Osteocyte (in vitro differentiated cells): ENCODE measurements around the gene LCLAT1. TPM values are rescaled to one million over a fixed set of nuclear protein-coding genes. Genes with fewer than 3 reads are reported as not detected.
"Not testable (repeated sequence)": the region's sequence is repeated elsewhere in the genome, so short reads cannot be mapped to it uniquely, and the experiment has no call there.

Experiments
- DNase-seq: peaks from one replicate; pipeline ENCODE4 v3.0.0; 2021; ENCODE audit warnings: mixed read lengths; ENCODE audit not compliant: unreplicated experiment; ENCODE audit errors: extremely low spot score
- H3K27ac Mint-ChIP-seq: one replicate; pipeline ENCODE4 v1.8.0; 2021; ENCODE audit warnings: mild to moderate bottlenecking, mixed read lengths; ENCODE audit not compliant: unreplicated experiment
- H3K27me3 Mint-ChIP-seq: one replicate; pipeline ENCODE4 v1.8.0; 2021; ENCODE audit warnings: mixed read lengths; ENCODE audit not compliant: unreplicated experiment
- H3K36me3 Mint-ChIP-seq: one replicate; pipeline ENCODE4 v1.8.0; 2021; ENCODE audit warnings: mixed read lengths; ENCODE audit not compliant: unreplicated experiment
- H3K4me1 Mint-ChIP-seq: one replicate; pipeline ENCODE4 v1.8.0; 2021; ENCODE audit warnings: mixed read lengths; ENCODE audit not compliant: unreplicated experiment
- H3K4me3 Mint-ChIP-seq: one replicate; pipeline ENCODE4 v1.8.0; 2021; ENCODE audit warnings: mild to moderate bottlenecking, moderate library complexity, mixed read lengths; ENCODE audit not compliant: unreplicated experiment
- H3K9me3 Mint-ChIP-seq: one replicate; pipeline ENCODE4 v1.8.0; 2021; ENCODE audit warnings: mixed read lengths; ENCODE audit not compliant: unreplicated experiment
- CTCF ChIP-seq: fragments of 200-600 bp; sonication (generic); IDR thresholded peaks from 2 replicates; pipeline ENCODE4 v1.5.0; 2021; ENCODE audit warnings: antibody characterized with exemption, mild to moderate bottlenecking, moderate library complexity
- total RNA-seq: library from RNA; stranded (reverse); gene quantifications from 2 replicates; pipeline ENCODE4 v1.2.1, GENCODE V29; 2021

The LCLAT1 gene
- total RNA-seq, 1 donor from 2014 or later = 13.6 TPM

GRCh38 chr2:30493440-30493839 lies 46.4 kb downstream of the LCLAT1 start:
- Mint-ChIP-seq H3K9me3 (peaks cover 6% of the 10 kb centered on the region), H3K27ac (no peak overlapping the region), H3K4me3 (no peak overlapping the region), H3K36me3 (peaks cover 5% of the 10 kb centered on the region), H3K27me3 (no peaks in the 10 kb centered on the region), H3K4me1 (peaks cover 27% of the 10 kb centered on the region)
- no peak for TF ChIP-seq CTCF
- DNase-seq = no peak

- not testable (repeated sequence) for H3K27ac Mint-ChIP-seq, H3K27me3 Mint-ChIP-seq, H3K36me3 Mint-ChIP-seq, DNase-seq, H3K4me3 Mint-ChIP-seq
- H3K4me1 Mint-ChIP-seq = peaks cover 23% of the 10 kb centered on the region
- H3K9me3 Mint-ChIP-seq = peaks cover 12% of the 10 kb centered on the region
Measured at GRCh38 chr2:30495896-30496295, 48.9 kb downstream of the LCLAT1 start.

GRCh38 chr2:30499681-30500080 lies 52.6 kb downstream of the LCLAT1 start:
- Mint-ChIP-seq H3K36me3 (peaks cover 5% of the 10 kb centered on the region), H3K4me1 (peaks cover 20% of the 10 kb centered on the region), H3K9me3 (peaks cover 22% of the 10 kb centered on the region), H3K27me3 (no peaks in the 10 kb centered on the region), H3K4me3 (no peak overlapping the region), H3K27ac (no peak overlapping the region)
- no peak for TF ChIP-seq CTCF
- no peak for DNase-seq

- peaks cover 5% of the 10 kb centered on the region for H3K36me3 Mint-ChIP-seq
- H3K9me3 Mint-ChIP-seq = peaks cover 22% of the 10 kb centered on the region
- no peaks in the 10 kb centered on the region for H3K27me3 Mint-ChIP-seq
- DNase-seq = no peak
- no peak overlapping the region for H3K27ac Mint-ChIP-seq
- H3K4me1 Mint-ChIP-seq = peaks cover 26% of the 10 kb centered on the region
- no peak for TF ChIP-seq CTCF
- no peak overlapping the region for H3K4me3 Mint-ChIP-seq
Measured at GRCh38 chr2:30500699-30501098, 53.7 kb downstream of the LCLAT1 start.

- Mint-ChIP-seq H3K27ac (no peak overlapping the region), H3K27me3 (no peaks in the 10 kb centered on the region), H3K4me1 (peaks cover 29% of the 10 kb centered on the region), H3K9me3 (peaks cover 22% of the 10 kb centered on the region), H3K36me3 (peaks cover 5% of the 10 kb centered on the region), H3K4me3 (no peak overlapping the region)
- no peak for DNase-seq
- TF ChIP-seq CTCF = no peak
Measured at GRCh38 chr2:30502310-30502709, 55.3 kb downstream of the LCLAT1 start.
